K562 (cell line): Measurements from ENCODE around the gene KRTAP10-12.
"Not testable (repeated sequence)": the region's sequence is repeated elsewhere in the genome, so short reads cannot be mapped to it uniquely, and the experiment has no call there.

Experiments used
- CTCF ChIP-seq, 3 experiments: IDR thresholded peaks in 2 of 3; conservative IDR thresholded peaks in 1 of 3; 2 replicates each; pipeline ENCODE4 v1.5.1; 2011 to 2012; ENCODE audit warnings: low read length in 3 of 3, mild to moderate bottlenecking in 3 of 3, control low read depth in 2 of 3, improper control_type of control experiment in 1 of 3, inconsistent platforms in 1 of 3, low read depth in 1 of 3, mixed read lengths in 1 of 3, moderate library complexity in 1 of 3; ENCODE audit not compliant: insufficient read depth in 2 of 3
- FOXJ3 ChIP-seq: sonication (generic); formaldehyde crosslinking; IDR thresholded peaks from 2 replicates; pipeline ENCODE4 v1.4.0; 2020; ENCODE audit warnings: mild to moderate bottlenecking, missing genetic modification reagents
- HNRNPL ChIP-seq: fragments of 200-400 bp; formaldehyde crosslinking; IDR thresholded peaks from 2 replicates; pipeline ENCODE4 v1.6.1; 2017; ENCODE audit warnings: low read depth, mild to moderate bottlenecking, low read length

- TF ChIP-seq CTCF (IDR thresholded peaks at IDR 0.05 in 2 of 3, conservative IDR thresholded peaks at IDR 0.05 in 1 of 3; ENCODE audit: insufficient read depth in 2 of 3, low read depth in 1 of 3, low read length in 3 of 3); HNRNPL; FOXJ3 (CRISPR knock-in tag): not testable (repeated sequence)
These were observed 35.4 kb upstream of the KRTAP10-12 start for GRCh38 chr21:44661567-44661966.
